ENCODE measurements around the gene CDH3. TPM values are rescaled to one million over a fixed set of nuclear protein-coding genes. Genes with fewer than 3 reads are reported as not detected.

The CDH3 gene
- total and polyA plus RNA-seq, 2 of the 13 experiments (the other 11 are each of a cell fraction or from before 2014, with no cell fraction given), result 0.11 TPM; not detected in 1

DNA sequence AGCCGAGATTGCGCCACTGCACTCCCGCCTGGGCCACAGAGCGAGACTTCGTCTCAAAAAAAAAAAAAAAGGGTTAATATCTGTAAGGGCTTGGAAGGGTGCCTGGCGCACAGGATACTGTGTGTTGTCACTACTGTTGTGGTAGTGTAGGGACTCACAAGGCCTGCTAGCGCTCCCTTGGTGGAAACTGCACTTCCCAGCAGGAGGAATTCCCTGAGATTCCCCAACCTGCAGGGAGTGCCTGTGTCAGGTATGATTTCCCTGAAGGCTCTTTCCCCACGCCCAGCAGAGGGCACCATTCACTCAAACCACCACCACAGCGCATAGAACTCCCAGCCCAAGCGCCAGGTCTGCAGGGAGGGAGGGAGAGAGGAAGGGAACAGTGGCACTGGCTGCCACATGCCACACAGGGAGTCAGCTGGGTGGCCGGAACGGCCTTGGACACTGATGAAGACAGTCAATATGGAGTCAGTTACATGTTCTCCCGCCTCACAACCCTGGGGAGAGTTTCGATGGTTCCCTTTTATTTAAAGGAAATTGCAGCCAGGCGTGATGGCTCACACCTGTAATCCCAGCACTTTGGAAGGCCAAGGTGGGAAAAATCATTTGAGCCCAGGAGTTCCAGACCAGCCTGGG is 59.2 kb downstream of the CDH3 start (continued):
- TF ChIP-seq ARID5B (CRISPR knock-in tag; IDR thresholded peaks at IDR 0.05) (peak; percentile 66), ZSCAN21 (CRISPR knock-in tag; IDR thresholded peaks at IDR 0.05; ENCODE audit: borderline replicate concordance) (no peak), CC2D1A (CRISPR knock-in tag; IDR thresholded peaks at IDR 0.05) (no peak), ZNF124 (CRISPR knock-in tag; IDR thresholded peaks at IDR 0.05) (peak; percentile 52; the same call in 1 of the 2 replicates), ZBTB2 (CRISPR knock-in tag; IDR thresholded peaks at IDR 0.05; ENCODE audit: low read depth) (no peak), ARNT2 (CRISPR knock-in tag; IDR thresholded peaks at IDR 0.05; ENCODE audit: low read depth) (no peak), ZNF280B (CRISPR knock-in tag; IDR thresholded peaks at IDR 0.05; ENCODE audit: borderline replicate concordance) (peak; percentile 78; the same call in 1 of the 2 replicates), PCBP1 (IDR thresholded peaks at IDR 0.05; ENCODE audit: borderline replicate concordance, low read depth, low read length) (no peak), KLF13 (CRISPR knock-in tag; IDR thresholded peaks at IDR 0.05) (no peak), ZNF740 (CRISPR knock-in tag; IDR thresholded peaks at IDR 0.05) (no peak), CEBPB (IDR thresholded peaks at IDR 0.05; ENCODE audit: borderline replicate concordance, low read depth, low read length) (no peak), SP4 (CRISPR knock-in tag; IDR thresholded peaks at IDR 0.05) (peak; percentile 54; the same call in 1 of the 2 replicates), ZBTB7A (CRISPR knock-in tag; IDR thresholded peaks at IDR 0.05) (no peak), ONECUT2 (CRISPR knock-in tag; IDR thresholded peaks at IDR 0.05) (no peak), ZNF614 (CRISPR knock-in tag; IDR thresholded peaks at IDR 0.05; ENCODE audit: borderline replicate concordance) (peak; percentile 89), REPIN1 (CRISPR knock-in tag; IDR thresholded peaks at IDR 0.05; ENCODE audit: borderline replicate concordance, low read depth) (peak; percentile 95; the same call in 1 of the 2 replicates), ZBTB7B (CRISPR knock-in tag; IDR thresholded peaks at IDR 0.05) (peak; percentile 63; the same call in 1 of the 2 replicates)
- TF ChIP-seq, protein P1, sequence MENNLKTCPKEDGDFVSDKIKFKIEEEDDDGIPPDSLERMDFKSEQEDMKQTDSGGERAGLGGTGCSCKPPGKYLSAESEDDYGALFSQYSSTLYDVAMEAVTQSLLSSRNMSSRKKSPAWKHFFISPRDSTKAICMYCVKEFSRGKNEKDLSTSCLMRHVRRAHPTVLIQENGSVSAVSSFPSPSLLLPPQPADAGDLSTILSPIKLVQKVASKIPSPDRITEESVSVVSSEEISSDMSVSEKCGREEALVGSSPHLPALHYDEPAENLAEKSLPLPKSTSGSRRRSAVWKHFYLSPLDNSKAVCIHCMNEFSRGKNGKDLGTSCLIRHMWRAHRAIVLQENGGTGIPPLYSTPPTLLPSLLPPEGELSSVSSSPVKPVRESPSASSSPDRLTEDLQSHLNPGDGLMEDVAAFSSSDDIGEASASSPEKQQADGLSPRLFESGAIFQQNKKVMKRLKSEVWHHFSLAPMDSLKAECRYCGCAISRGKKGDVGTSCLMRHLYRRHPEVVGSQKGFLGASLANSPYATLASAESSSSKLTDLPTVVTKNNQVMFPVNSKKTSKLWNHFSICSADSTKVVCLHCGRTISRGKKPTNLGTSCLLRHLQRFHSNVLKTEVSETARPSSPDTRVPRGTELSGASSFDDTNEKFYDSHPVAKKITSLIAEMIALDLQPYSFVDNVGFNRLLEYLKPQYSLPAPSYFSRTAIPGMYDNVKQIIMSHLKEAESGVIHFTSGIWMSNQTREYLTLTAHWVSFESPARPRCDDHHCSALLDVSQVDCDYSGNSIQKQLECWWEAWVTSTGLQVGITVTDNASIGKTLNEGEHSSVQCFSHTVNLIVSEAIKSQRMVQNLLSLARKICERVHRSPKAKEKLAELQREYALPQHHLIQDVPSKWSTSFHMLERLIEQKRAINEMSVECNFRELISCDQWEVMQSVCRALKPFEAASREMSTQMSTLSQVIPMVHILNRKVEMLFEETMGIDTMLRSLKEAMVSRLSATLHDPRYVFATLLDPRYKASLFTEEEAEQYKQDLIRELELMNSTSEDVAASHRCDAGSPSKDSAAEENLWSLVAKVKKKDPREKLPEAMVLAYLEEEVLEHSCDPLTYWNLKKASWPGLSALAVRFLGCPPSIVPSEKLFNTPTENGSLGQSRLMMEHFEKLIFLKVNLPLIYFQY (CRISPR knock-in tag; IDR thresholded peaks at IDR 0.05; ENCODE audit: borderline replicate concordance), result 0 out of 2 replicates have a peak, but pooled peaks have one; percentile 34
